ENCODE results near the gene CNTN5.

DNA sequence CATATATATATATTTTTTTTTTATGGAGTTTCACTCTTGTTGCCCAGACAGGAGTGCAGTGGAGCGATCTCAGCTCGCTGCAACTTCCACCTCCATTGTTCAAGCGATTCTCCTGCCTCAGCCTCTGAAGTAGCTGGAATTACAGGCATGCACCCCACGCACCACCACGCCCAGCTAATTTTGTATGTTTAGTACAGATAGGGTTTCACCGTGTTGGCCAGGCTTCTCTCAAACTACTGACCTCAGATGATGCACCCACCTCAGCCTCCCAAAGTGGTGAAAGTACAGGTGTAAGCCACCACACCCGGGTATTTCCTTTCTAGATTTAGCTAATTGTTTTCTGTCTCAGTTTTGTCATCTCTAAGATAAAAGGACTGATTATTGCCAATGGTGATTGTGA lies 821.1 kb downstream of the CNTN5 start:
- no peak for TF ChIP-seq NFIC (IDR thresholded peaks at IDR 0.05)
- no peak for TF ChIP-seq RAD21 (IDR thresholded peaks at IDR 0.05; ENCODE audit: low read depth)
- TF ChIP-seq TEAD4 (IDR thresholded peaks at IDR 0.05) = peak; percentile 65
- no peak for TF ChIP-seq FOXM1 (IDR thresholded peaks at IDR 0.05; ENCODE audit: borderline replicate concordance, low read depth)
- TF ChIP-seq ZBTB7A (IDR thresholded peaks at IDR 0.05; ENCODE audit: low read depth) = no peak
- TF ChIP-seq, protein P1, sequence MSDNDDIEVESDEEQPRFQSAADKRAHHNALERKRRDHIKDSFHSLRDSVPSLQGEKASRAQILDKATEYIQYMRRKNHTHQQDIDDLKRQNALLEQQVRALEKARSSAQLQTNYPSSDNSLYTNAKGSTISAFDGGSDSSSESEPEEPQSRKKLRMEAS (IDR thresholded peaks at IDR 0.05) = no peak

Measured in Ishikawa (cell line).